ENCODE measurements around the gene CATSPER3. TPM values are rescaled to one million over a fixed set of nuclear protein-coding genes. Genes with fewer than 3 reads are reported as not detected.
"Not testable (repeated sequence)": the region's sequence is repeated elsewhere in the genome, so short reads cannot be mapped to it uniquely, and the experiment has no call there.

CATSPER3 gene
- total and polyA plus RNA-seq, 9 donors: 0.25 to 0.86 (median 0.55) TPM

- Histone ChIP-seq H3K27ac (ENCODE audit: low read length) (no peak overlapping the region), H3K9me3 (replicated peaks; ENCODE audit: control insufficient read depth, low read depth, low read length) (no peaks in the 10 kb centered on the region), H3K4me3 (ENCODE audit: low read length) (no peak overlapping the region), H3K27me3 (ENCODE audit: control insufficient read depth, insufficient read depth, low read length) (no peaks in the 10 kb centered on the region), H3K36me3 (ENCODE audit: control insufficient read depth, insufficient read depth, low read length) (peaks cover 2% of the 10 kb centered on the region), H3K4me1 (ENCODE audit: control insufficient read depth, insufficient read depth, low read length) (no peaks in the 10 kb centered on the region)
- no peak for DNase-seq
Observed at GRCh38 chr5:134969166-134969565, 1.5 kb downstream of the CATSPER3 start.

GRCh38 chr5:134975078-134975715, 7.5 kb downstream of the CATSPER3 start:
- Histone ChIP-seq H3K4me3 (ENCODE audit: low read length) (no peak overlapping the region), H3K36me3 (ENCODE audit: control insufficient read depth, insufficient read depth, low read length) (no peaks in the 10 kb centered on the region), H3K9me3 (replicated peaks; ENCODE audit: control insufficient read depth, low read depth, low read length) (peaks cover 14% of the 10 kb centered on the region), H3K4me1 (ENCODE audit: control insufficient read depth, insufficient read depth, low read length) (no peaks in the 10 kb centered on the region), H3K27ac (ENCODE audit: low read length) (no peak overlapping the region), H3K27me3 (ENCODE audit: control insufficient read depth, insufficient read depth, low read length) (no peaks in the 10 kb centered on the region)
- peak; percentile 16 for DNase-seq
- WGBS (ENCODE audit: insufficient coverage): 0% methylated on average over 1 of the region's 2 CpGs

GRCh38 chr5:134975843-134976242, 8.1 kb downstream of the CATSPER3 start:
- Histone ChIP-seq H3K36me3 (ENCODE audit: control insufficient read depth, insufficient read depth, low read length) (no peaks in the 10 kb centered on the region), H3K4me3 (ENCODE audit: low read length) (no peak overlapping the region), H3K4me1 (ENCODE audit: control insufficient read depth, insufficient read depth, low read length) (no peaks in the 10 kb centered on the region), H3K9me3 (replicated peaks; ENCODE audit: control insufficient read depth, low read depth, low read length) (peaks cover 16% of the 10 kb centered on the region), H3K27ac (ENCODE audit: low read length) (no peak overlapping the region), H3K27me3 (ENCODE audit: control insufficient read depth, insufficient read depth, low read length) (no peaks in the 10 kb centered on the region)
- DNase-seq: no peak

GRCh38 chr5:134976841-134977240, 9.1 kb downstream of the CATSPER3 start:
- peaks cover 26% of the 10 kb centered on the region for H3K9me3 ChIP-seq (replicated peaks; ENCODE audit: control insufficient read depth, low read depth, low read length)
- no peaks in the 10 kb centered on the region for H3K36me3 ChIP-seq (ENCODE audit: control insufficient read depth, insufficient read depth, low read length)
- no peaks in the 10 kb centered on the region for H3K27me3 ChIP-seq (ENCODE audit: control insufficient read depth, insufficient read depth, low read length)
- no peak for DNase-seq
- WGBS (ENCODE audit: insufficient coverage): 80% methylated on average over 1 of the region's 1 CpG
- no peak overlapping the region for H3K4me3 ChIP-seq (ENCODE audit: low read length)
- no peak overlapping the region for H3K27ac ChIP-seq (ENCODE audit: low read length)
- H3K4me1 ChIP-seq (ENCODE audit: control insufficient read depth, insufficient read depth, low read length): no peaks in the 10 kb centered on the region

- H3K4me1 ChIP-seq (ENCODE audit: control insufficient read depth, insufficient read depth, low read length): no peaks in the 10 kb centered on the region
- peaks cover 33% of the 10 kb centered on the region for H3K9me3 ChIP-seq (replicated peaks; ENCODE audit: control insufficient read depth, low read depth, low read length)
- H3K36me3 ChIP-seq (ENCODE audit: control insufficient read depth, insufficient read depth, low read length): no peaks in the 10 kb centered on the region
- DNase-seq: no peak
- no peak overlapping the region for H3K4me3 ChIP-seq (ENCODE audit: low read length)
- WGBS (ENCODE audit: insufficient coverage): 100% methylated on average over 2 of the region's 3 CpGs
- H3K27ac ChIP-seq (ENCODE audit: low read length): no peak overlapping the region
- H3K27me3 ChIP-seq (ENCODE audit: control insufficient read depth, insufficient read depth, low read length): no peaks in the 10 kb centered on the region
Observed at GRCh38 chr5:134979416-134979815, 11.7 kb downstream of the CATSPER3 start.

GRCh38 chr5:134982230-134982629, 14.5 kb downstream of the CATSPER3 start:
- DNase-seq: no peak
- H3K27ac ChIP-seq (ENCODE audit: low read length): no peak overlapping the region
- H3K27me3 ChIP-seq (ENCODE audit: control insufficient read depth, insufficient read depth, low read length): no peaks in the 10 kb centered on the region
- WGBS (ENCODE audit: insufficient coverage): no CpG with 5 or more reads among the region's 1 CpG
- no peaks in the 10 kb centered on the region for H3K36me3 ChIP-seq (ENCODE audit: control insufficient read depth, insufficient read depth, low read length)
- no peaks in the 10 kb centered on the region for H3K4me1 ChIP-seq (ENCODE audit: control insufficient read depth, insufficient read depth, low read length)
- no peak overlapping the region for H3K4me3 ChIP-seq (ENCODE audit: low read length)
- peaks cover 25% of the 10 kb centered on the region for H3K9me3 ChIP-seq (replicated peaks; ENCODE audit: control insufficient read depth, low read depth, low read length)

- Histone ChIP-seq H3K4me3 (ENCODE audit: low read length) (no peak overlapping the region), H3K4me1 (ENCODE audit: control insufficient read depth, insufficient read depth, low read length) (no peaks in the 10 kb centered on the region), H3K27ac (ENCODE audit: low read length) (no peak overlapping the region), H3K27me3 (ENCODE audit: control insufficient read depth, insufficient read depth, low read length) (no peaks in the 10 kb centered on the region), H3K36me3 (ENCODE audit: control insufficient read depth, insufficient read depth, low read length) (no peaks in the 10 kb centered on the region), H3K9me3 (replicated peaks; ENCODE audit: control insufficient read depth, low read depth, low read length) (no peaks in the 10 kb centered on the region)
- no peak for DNase-seq
- WGBS (ENCODE audit: insufficient coverage): no CpG with 5 or more reads among the region's 3 CpGs
Observed at GRCh38 chr5:134989266-134989830, 21.6 kb downstream of the CATSPER3 start.

- H3K27me3 ChIP-seq (ENCODE audit: control insufficient read depth, insufficient read depth, low read length); H3K27ac ChIP-seq (ENCODE audit: low read length); H3K36me3 ChIP-seq (ENCODE audit: control insufficient read depth, insufficient read depth, low read length); DNase-seq; H3K9me3 ChIP-seq (replicated peaks; ENCODE audit: control insufficient read depth, low read depth, low read length); H3K4me3 ChIP-seq (ENCODE audit: low read length); H3K4me1 ChIP-seq (ENCODE audit: control insufficient read depth, insufficient read depth, low read length): not testable (repeated sequence)
- WGBS (ENCODE audit: insufficient coverage): 58% methylated on average over 5 of the region's 5 CpGs
Observed at GRCh38 chr5:134990183-134990582, 22.5 kb downstream of the CATSPER3 start.

GRCh38 chr5:134992148-134992547, 24.4 kb downstream of the CATSPER3 start:
- no peak for DNase-seq
- Histone ChIP-seq H3K27me3 (ENCODE audit: control insufficient read depth, insufficient read depth, low read length) (no peaks in the 10 kb centered on the region), H3K9me3 (replicated peaks; ENCODE audit: control insufficient read depth, low read depth, low read length) (no peaks in the 10 kb centered on the region), H3K27ac (ENCODE audit: low read length) (no peak overlapping the region), H3K4me1 (ENCODE audit: control insufficient read depth, insufficient read depth, low read length) (no peaks in the 10 kb centered on the region), H3K4me3 (ENCODE audit: low read length) (no peak overlapping the region), H3K36me3 (ENCODE audit: control insufficient read depth, insufficient read depth, low read length) (no peaks in the 10 kb centered on the region)
- WGBS (ENCODE audit: insufficient coverage): no CpG with 5 or more reads among the region's 5 CpGs

GRCh38 chr5:134993161-134993560, 25.5 kb downstream of the CATSPER3 start:
- Histone ChIP-seq H3K9me3 (replicated peaks; ENCODE audit: control insufficient read depth, low read depth, low read length) (no peaks in the 10 kb centered on the region), H3K4me3 (ENCODE audit: low read length) (no peak overlapping the region), H3K36me3 (ENCODE audit: control insufficient read depth, insufficient read depth, low read length) (no peaks in the 10 kb centered on the region), H3K27me3 (ENCODE audit: control insufficient read depth, insufficient read depth, low read length) (no peaks in the 10 kb centered on the region), H3K27ac (ENCODE audit: low read length) (no peak overlapping the region), H3K4me1 (ENCODE audit: control insufficient read depth, insufficient read depth, low read length) (no peaks in the 10 kb centered on the region)
- no CpG with 5 or more reads among the region's 2 CpGs for WGBS (ENCODE audit: insufficient coverage)
- no peak for DNase-seq
